Panc1 (cell line): Measurements from ENCODE around the gene FSTL5.

Experiments
- CTCF ChIP-seq: fragments of 450-650 bp; IDR thresholded peaks from 2 replicates; pipeline ENCODE4 v1.5.1; 2017; ENCODE audit warnings: mild to moderate bottlenecking
- POLR2AphosphoS5 ChIP-seq: IDR thresholded peaks from 2 replicates; pipeline ENCODE4 v1.6.1; 2012; ENCODE audit warnings: mild to moderate bottlenecking, low read depth, low read length, moderate library complexity
- REST ChIP-seq, 2 experiments: IDR thresholded peaks; 2 replicates each; pipeline ENCODE4 v1.6.1; 2011 to 2012; ENCODE audit warnings: low read depth in 2 of 2, control low read depth in 1 of 2, low read length in 1 of 2, mild to moderate bottlenecking in 1 of 2, moderate library complexity in 1 of 2; ENCODE audit not compliant: insufficient read depth in 1 of 2
- SIN3A ChIP-seq: IDR thresholded peaks from 2 replicates; pipeline ENCODE4 v1.6.1; 2012; ENCODE audit warnings: low read depth, mild to moderate bottlenecking, low read length, moderate library complexity, borderline replicate concordance; ENCODE audit not compliant: insufficient read depth
- TCF7L2 ChIP-seq: IDR thresholded peaks from 2 replicates; pipeline ENCODE4 v1.6.1; 2011; ENCODE audit warnings: mild to moderate bottlenecking, low read depth, low read length, inconsistent platforms

DNA sequence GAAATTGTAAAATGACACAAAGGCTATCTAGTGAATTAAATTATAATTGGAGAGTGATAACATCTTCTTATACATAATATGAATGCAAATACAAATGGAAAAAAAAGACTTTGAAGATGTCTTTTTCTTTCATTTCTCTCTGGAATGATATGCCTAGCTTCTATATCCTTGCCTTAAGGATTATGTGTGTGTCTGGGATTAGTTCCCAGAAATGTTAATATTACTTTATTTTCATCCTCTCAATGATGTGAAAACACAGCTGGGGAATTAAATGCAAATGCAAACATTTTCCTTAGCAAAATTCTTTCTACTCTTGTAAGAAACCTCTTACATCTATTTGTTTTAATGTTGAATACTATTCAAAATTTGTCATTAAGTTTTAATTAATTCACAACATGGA, 441.9 kb downstream of the FSTL5 start:
- no peak for TF ChIP-seq CTCF
- TF ChIP-seq POLR2AphosphoS5: no peak
- no peak for TF ChIP-seq REST (IDR thresholded peaks at IDR 0.05; ENCODE audit: insufficient read depth in 1 of 2, low read depth in 2 of 2, low read length in 1 of 2)
- TF ChIP-seq SIN3A: no peak
- no peak for TF ChIP-seq TCF7L2
